Keratinocyte (primary cell): ENCODE data around the gene SCYL3. TPM values are rescaled to one million over a fixed set of nuclear protein-coding genes. Genes with fewer than 3 reads are reported as not detected.

Experiments
- DNase-seq: peaks from one replicate; pipeline ENCODE4 v3.0.0-alpha.2; 2011; ENCODE audit warnings: low read depth, missing footprints, low spot score
- FAIRE-seq: peaks from 2 replicates; lab custom pipeline; 2011; peaks lifted over from hg19 to GRCh38; lab: Jason Lieb, UNC
- H2AFZ ChIP-seq: 2 replicates; pipeline ENCODE4 v1.6.0; 2012; ENCODE audit warnings: low read length, control low read depth, inconsistent platforms; ENCODE audit not compliant: control insufficient read depth
- H3K27ac ChIP-seq: 2 replicates; pipeline ENCODE4 v1.5.1; 2011; ENCODE audit warnings: low read length; ENCODE audit not compliant: control insufficient read depth, insufficient read depth
- H3K27me3 ChIP-seq: 3 replicates; pipeline ENCODE4 v1.6.0; 2011; ENCODE audit warnings: low read length; ENCODE audit not compliant: control insufficient read depth, insufficient read depth; ENCODE audit errors: extremely low read depth
- H3K36me3 ChIP-seq, 2 experiments: 2 replicates in 1 of 2; 3 replicates in 1 of 2; pipeline ENCODE4 v1.5.1; 2011; ENCODE audit warnings: low read length in 2 of 2, mild to moderate bottlenecking in 1 of 2; ENCODE audit not compliant: control insufficient read depth in 2 of 2, insufficient read depth in 2 of 2; ENCODE audit errors: extremely low read depth in 1 of 2
- H3K4me1 ChIP-seq: 3 replicates; pipeline ENCODE4 v1.5.1; 2011; ENCODE audit warnings: low read length; ENCODE audit not compliant: control insufficient read depth, insufficient read depth; ENCODE audit errors: extremely low read depth
- H3K4me2 ChIP-seq: 3 replicates; pipeline ENCODE4 v1.6.0; 2011; ENCODE audit warnings: low read depth, low read length; ENCODE audit not compliant: control insufficient read depth, insufficient read depth; ENCODE audit errors: extremely low read depth
- H3K4me3 ChIP-seq, 3 experiments: fragments of 200-600 bp in 1 of 3; sonication (generic) in 1 of 3; 2 replicates in 2 of 3; 3 replicates in 1 of 3; pipeline ENCODE4 v1.5.1; 2011 to 2016; ENCODE audit warnings: low read length in 3 of 3, mild to moderate bottlenecking in 3 of 3, control low read depth in 2 of 3, inconsistent platforms in 1 of 3, low read depth in 1 of 3, mixed read lengths in 1 of 3, mixed run types in 1 of 3, moderate library complexity in 1 of 3; ENCODE audit not compliant: control insufficient read depth in 2 of 3, insufficient read depth in 2 of 3; ENCODE audit errors: extremely low read depth in 1 of 3
- H3K79me2 ChIP-seq: 2 replicates; pipeline ENCODE4 v1.6.0; 2012; ENCODE audit warnings: low read length; ENCODE audit not compliant: control insufficient read depth, insufficient read depth
- H3K9ac ChIP-seq: 3 replicates; pipeline ENCODE4 v1.6.0; 2011; ENCODE audit warnings: low read length; ENCODE audit not compliant: control insufficient read depth, insufficient read depth; ENCODE audit errors: extremely low read depth
- H3K9me1 ChIP-seq: 3 replicates; pipeline ENCODE4 v1.6.0; 2011; ENCODE audit warnings: low read length; ENCODE audit not compliant: control insufficient read depth, insufficient read depth; ENCODE audit errors: extremely low read depth
- H3K9me3 ChIP-seq: 2 replicates; pipeline ENCODE4 v1.5.1; 2012; ENCODE audit warnings: low read depth, low read length; ENCODE audit not compliant: control insufficient read depth
- H4K20me1 ChIP-seq: 3 replicates; pipeline ENCODE4 v1.6.0; 2011; ENCODE audit warnings: low read length; ENCODE audit not compliant: control insufficient read depth, insufficient read depth; ENCODE audit errors: extremely low read depth
- EZH2 ChIP-seq: IDR thresholded peaks from one replicate; pipeline ENCODE4 v1.6.1; 2012; ENCODE audit warnings: inconsistent platforms, mild to moderate bottlenecking, low read length, moderate library complexity
- dilution Hi-C: fragments of 300-500 bp; cut with MboI; formaldehyde crosslinking; loops from one replicate; pipeline ENCODE4 v1.7.0; 2020; ENCODE audit warnings: low sequenced_read_pairs; ENCODE audit not compliant: extremely low pct_ligation_motif_present
- polyA plus RNA-seq, 5 experiments: library from polyadenylated mRNA; depleted of rRNA in 3 of 5; stranded (reverse) in 3 of 5; stranded (forward) in 1 of 5; unstranded in 1 of 5; fragments of >200 nt; gene quantifications; 1 replicate in 1 of 5; 2 replicates in 3 of 5; 3 replicates in 1 of 5; pipeline versions ENCODE4 v1.2.1 to v1.2.3, GENCODE V29; 2011 to 2012; ENCODE audit warnings: missing spikeins in 2 of 5, low read depth in 1 of 5, low replicate concordance in 1 of 5
- TF ChIP-seq, protein P1 (sequence below), 3 experiments: IDR thresholded peaks in 1 of 3; conservative IDR thresholded peaks in 1 of 3; optimal IDR thresholded peaks in 1 of 3; 2 replicates in 2 of 3; 3 replicates in 1 of 3; pipeline versions ENCODE3 to v1.5.1; 2011; ENCODE audit warnings: low read length in 3 of 3, mild to moderate bottlenecking in 3 of 3, moderate library complexity in 2 of 3, control low read depth in 1 of 3, inconsistent platforms in 1 of 3; ENCODE audit not compliant: insufficient read depth in 2 of 3; ENCODE audit errors: extremely low read depth in 1 of 3

Gene SCYL3
- polyA plus RNA-seq, 1 donor (not counting 4 experiments of a cell fraction or from before 2014, with no cell fraction given), result 8.0 TPM

- Histone ChIP-seq H3K27me3 (no peaks in the 10 kb centered on the region), H3K9me3 (no peaks in the 10 kb centered on the region), H3K4me1 (no peaks in the 10 kb centered on the region), H3K9ac (no peak overlapping the region), H3K9me1 (no peaks in the 10 kb centered on the region), H3K4me3 (no peak overlapping the region), H3K4me2 (no peak overlapping the region), H2AFZ (no peak overlapping the region), H4K20me1 (no peaks in the 10 kb centered on the region), H3K36me3 (peaks cover 0 to 3% of the 10 kb centered on the region in 2 experiments), H3K79me2 (no peaks in the 10 kb centered on the region), H3K27ac (no peak overlapping the region)
- TF ChIP-seq, protein P1, sequence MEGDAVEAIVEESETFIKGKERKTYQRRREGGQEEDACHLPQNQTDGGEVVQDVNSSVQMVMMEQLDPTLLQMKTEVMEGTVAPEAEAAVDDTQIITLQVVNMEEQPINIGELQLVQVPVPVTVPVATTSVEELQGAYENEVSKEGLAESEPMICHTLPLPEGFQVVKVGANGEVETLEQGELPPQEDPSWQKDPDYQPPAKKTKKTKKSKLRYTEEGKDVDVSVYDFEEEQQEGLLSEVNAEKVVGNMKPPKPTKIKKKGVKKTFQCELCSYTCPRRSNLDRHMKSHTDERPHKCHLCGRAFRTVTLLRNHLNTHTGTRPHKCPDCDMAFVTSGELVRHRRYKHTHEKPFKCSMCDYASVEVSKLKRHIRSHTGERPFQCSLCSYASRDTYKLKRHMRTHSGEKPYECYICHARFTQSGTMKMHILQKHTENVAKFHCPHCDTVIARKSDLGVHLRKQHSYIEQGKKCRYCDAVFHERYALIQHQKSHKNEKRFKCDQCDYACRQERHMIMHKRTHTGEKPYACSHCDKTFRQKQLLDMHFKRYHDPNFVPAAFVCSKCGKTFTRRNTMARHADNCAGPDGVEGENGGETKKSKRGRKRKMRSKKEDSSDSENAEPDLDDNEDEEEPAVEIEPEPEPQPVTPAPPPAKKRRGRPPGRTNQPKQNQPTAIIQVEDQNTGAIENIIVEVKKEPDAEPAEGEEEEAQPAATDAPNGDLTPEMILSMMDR (optimal IDR thresholded peaks at IDR 0.05 in 1 of 3, IDR thresholded peaks at IDR 0.05 in 1 of 3, conservative IDR thresholded peaks at IDR 0.05 in 1 of 3; ENCODE audit: extremely low read depth in 1 of 3, insufficient read depth in 2 of 3, low read length in 3 of 3), result no peak
- no peak for DNase-seq
- dilution Hi-C loops, result no loop called here
- FAIRE-seq, result no peak
These were observed 60.4 kb downstream of the SCYL3 start for GRCh38 chr1:169833179-169833901.

DNA sequence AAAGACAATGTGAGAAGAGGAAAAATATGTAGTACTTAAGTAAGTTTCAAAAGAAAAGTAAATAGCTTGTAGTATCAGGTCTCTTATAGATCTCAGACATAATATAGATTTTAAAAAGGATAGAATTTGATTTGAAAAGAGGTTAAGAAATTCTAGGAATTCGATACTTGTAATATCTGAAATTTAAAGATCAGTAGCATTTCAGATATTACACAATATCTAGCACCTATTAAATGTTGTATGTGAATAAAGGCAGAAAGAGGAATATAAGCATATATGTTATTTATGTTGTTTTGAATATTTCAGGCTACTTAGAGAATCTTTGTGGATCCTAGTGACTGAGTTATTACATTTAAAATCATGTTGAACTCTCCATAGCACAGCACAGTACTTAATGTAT is 64.0 kb downstream of the SCYL3 start:
- H3K4me1 ChIP-seq, result no peaks in the 10 kb centered on the region
- DNase-seq, result no peak
- H2AFZ ChIP-seq, result no peak overlapping the region
- no peaks in the 10 kb centered on the region for H3K9me1 ChIP-seq
- H3K79me2 ChIP-seq, result no peaks in the 10 kb centered on the region
- H4K20me1 ChIP-seq, result no peaks in the 10 kb centered on the region
- FAIRE-seq, result no peak
- H3K4me2 ChIP-seq, result no peak overlapping the region
- H3K27ac ChIP-seq, result no peak overlapping the region
- dilution Hi-C loops, result no loop called here
- no peak for TF ChIP-seq EZH2
- H3K36me3 ChIP-seq, result peaks cover 1 to 3% of the 10 kb centered on the region in 2 experiments
- H3K9me3 ChIP-seq, result no peaks in the 10 kb centered on the region
- H3K27me3 ChIP-seq, result no peaks in the 10 kb centered on the region
- H3K4me3 ChIP-seq, result no peak overlapping the region
- no peak overlapping the region for H3K9ac ChIP-seq

DNA sequence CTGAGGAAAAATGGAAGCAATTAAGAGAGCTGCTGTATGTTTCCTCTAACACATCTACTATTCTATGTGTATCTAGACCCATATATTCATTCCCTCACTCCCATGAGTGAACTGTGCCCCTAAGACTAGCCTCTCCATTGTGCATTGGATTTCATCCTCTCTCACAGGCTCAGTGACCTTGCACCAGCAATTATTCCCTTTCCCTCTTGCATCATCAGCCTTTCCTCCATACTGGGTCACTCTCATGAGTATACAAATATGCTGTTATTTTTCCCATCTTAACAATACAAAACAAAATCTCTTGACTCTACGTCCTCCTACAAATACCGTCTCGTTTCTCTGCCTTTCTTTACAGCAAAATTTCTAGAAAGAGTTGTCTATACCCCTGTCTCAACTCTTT is 69.5 kb downstream of the SCYL3 start:
- TF ChIP-seq, protein P1 (optimal IDR thresholded peaks at IDR 0.05 in 1 of 3, IDR thresholded peaks at IDR 0.05 in 1 of 3, conservative IDR thresholded peaks at IDR 0.05 in 1 of 3; ENCODE audit: extremely low read depth in 1 of 3, insufficient read depth in 2 of 3, low read length in 3 of 3), result no peak
- no peak for TF ChIP-seq EZH2
- H3K4me3 ChIP-seq, result no peak overlapping the region
- peaks cover 3 to 6% of the 10 kb centered on the region in 2 experiments for H3K36me3 ChIP-seq
- H4K20me1 ChIP-seq, result no peaks in the 10 kb centered on the region
- H3K4me1 ChIP-seq, result no peaks in the 10 kb centered on the region
- H3K4me2 ChIP-seq, result no peak overlapping the region
- dilution Hi-C loops, result no loop called here
- H3K9me1 ChIP-seq, result no peaks in the 10 kb centered on the region
- H2AFZ ChIP-seq, result no peak overlapping the region
- H3K79me2 ChIP-seq, result no peaks in the 10 kb centered on the region
- no peaks in the 10 kb centered on the region for H3K9me3 ChIP-seq
- FAIRE-seq, result no peak
- no peak overlapping the region for H3K9ac ChIP-seq
- H3K27me3 ChIP-seq, result no peaks in the 10 kb centered on the region
- DNase-seq, result no peak
- no peak overlapping the region for H3K27ac ChIP-seq
